Mammary epithelial cell (primary cell): ENCODE data around the gene YIPF1.

Source experiments
- CTCF ChIP-seq, 2 donors: IDR thresholded peaks in 1 of 2; conservative IDR thresholded peaks in 1 of 2; 2 replicates each; pipeline ENCODE4 v1.5.1; 2011 to 2012; ENCODE audit warnings: inconsistent platforms in 2 of 2, low read length in 2 of 2, mild to moderate bottlenecking in 2 of 2, control low read depth in 1 of 2, low read depth in 1 of 2; ENCODE audit not compliant: insufficient read depth in 1 of 2; ENCODE audit errors: extremely low read depth in 1 of 2
- EZH2 ChIP-seq: IDR thresholded peaks from 2 replicates; pipeline ENCODE4 v1.6.1; 2012; ENCODE audit warnings: low read length, inconsistent platforms, borderline replicate concordance

- TF ChIP-seq CTCF (conservative IDR thresholded peaks at IDR 0.05 in 1 of 2, IDR thresholded peaks at IDR 0.05 in 1 of 2; ENCODE audit: extremely low read depth in 1 of 2, insufficient read depth in 1 of 2, low read depth in 1 of 2, low read length in 2 of 2) = no peak
- no peak for TF ChIP-seq EZH2
These were observed 10.1 kb upstream of the YIPF1 start for GRCh38 chr1:53899708-53900107.
